ENCODE data around the gene PKD2.

The PKD2 gene

DNA sequence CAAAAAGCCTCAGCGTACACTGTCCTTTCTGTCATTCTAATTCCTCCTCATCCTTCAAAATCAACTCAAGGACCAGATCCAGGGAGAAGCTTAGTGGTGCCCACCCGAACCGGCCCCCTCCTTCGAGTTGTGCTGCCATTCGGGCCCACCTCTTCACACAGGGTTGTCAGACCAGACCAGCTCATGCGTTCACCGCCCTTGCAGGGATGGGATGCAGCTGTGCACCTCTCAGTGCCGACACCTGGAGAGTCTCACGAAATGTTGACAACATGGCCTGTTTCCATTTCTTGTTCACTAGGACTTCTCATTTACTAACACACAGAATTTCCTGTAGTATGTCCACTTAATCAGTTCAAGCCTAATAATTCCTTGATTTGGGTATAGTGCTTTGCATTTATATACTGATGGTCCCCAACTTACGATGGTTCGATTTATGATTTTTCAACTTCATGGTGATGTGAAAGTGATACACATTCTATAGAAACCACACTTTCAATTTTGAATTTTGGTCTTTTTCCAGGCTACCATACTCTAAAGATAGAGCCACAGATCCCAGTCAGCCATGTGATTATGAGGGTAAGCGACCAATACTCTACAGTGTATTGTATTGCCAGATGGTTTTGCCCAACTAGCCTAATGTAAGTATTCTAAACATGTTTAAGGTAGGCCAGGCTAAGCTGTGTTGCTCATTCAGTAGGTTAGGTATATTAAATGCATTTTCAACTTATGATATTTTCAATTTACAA lies 23.3 kb downstream of the PKD2 start:
- no peak for TF ChIP-seq CTCF (IDR thresholded peaks at IDR 0.05)

DNA sequence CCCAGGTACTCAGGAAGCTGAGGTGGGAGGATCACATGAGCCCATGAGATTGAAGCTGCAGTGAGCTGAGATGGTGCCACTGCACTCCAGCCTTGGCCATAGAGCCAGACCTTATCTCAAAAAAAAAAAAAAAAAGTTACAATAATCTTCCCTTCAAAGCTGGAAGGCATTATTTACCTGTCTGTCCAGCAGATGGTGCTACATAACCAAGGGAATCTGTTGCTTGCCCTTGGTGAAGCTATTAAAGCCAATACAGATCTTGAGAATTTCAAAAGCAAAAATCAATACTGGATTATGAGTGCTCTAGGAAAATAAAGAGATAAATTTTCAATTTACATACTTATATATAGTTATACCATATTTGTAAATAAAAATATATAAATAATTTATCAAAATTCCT lies 25.9 kb downstream of the PKD2 start:
- TF ChIP-seq CTCF (IDR thresholded peaks at IDR 0.05): peak; percentile 73

GRCh38 chr4:88035292-88035691 lies 27.9 kb downstream of the PKD2 start:
- TF ChIP-seq CTCF (IDR thresholded peaks at IDR 0.05): no peak

GRCh38 chr4:88037447-88037846 lies 30.0 kb downstream of the PKD2 start:
- no peak for TF ChIP-seq CTCF (IDR thresholded peaks at IDR 0.05)

GRCh38 chr4:88037936-88038335 lies 30.5 kb downstream of the PKD2 start:
- TF ChIP-seq CTCF (IDR thresholded peaks at IDR 0.05): no peak

DNA sequence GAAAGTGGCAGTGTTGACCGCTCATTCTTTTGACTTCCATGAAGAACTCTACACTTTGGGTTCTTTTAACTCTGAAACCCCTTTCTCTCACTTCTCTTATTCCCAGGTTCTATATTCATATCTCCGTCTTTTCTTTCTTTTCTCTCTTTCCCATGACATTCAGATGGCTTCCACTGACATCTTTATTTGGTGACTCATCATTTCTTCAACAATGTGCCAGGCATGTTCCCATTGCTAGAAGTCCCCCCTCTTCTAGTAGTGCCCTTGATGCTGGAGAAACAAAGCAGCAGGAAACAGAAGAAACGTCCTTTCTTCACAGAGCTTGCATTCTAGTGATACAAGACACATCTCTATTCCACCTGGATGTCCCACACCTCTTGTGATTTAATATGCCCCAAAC lies 33.3 kb downstream of the PKD2 start:
- TF ChIP-seq CTCF (IDR thresholded peaks at IDR 0.05): no peak

- TF ChIP-seq CTCF (IDR thresholded peaks at IDR 0.05): no peak
Observed at GRCh38 chr4:88041626-88042025, 34.2 kb downstream of the PKD2 start.

DNA sequence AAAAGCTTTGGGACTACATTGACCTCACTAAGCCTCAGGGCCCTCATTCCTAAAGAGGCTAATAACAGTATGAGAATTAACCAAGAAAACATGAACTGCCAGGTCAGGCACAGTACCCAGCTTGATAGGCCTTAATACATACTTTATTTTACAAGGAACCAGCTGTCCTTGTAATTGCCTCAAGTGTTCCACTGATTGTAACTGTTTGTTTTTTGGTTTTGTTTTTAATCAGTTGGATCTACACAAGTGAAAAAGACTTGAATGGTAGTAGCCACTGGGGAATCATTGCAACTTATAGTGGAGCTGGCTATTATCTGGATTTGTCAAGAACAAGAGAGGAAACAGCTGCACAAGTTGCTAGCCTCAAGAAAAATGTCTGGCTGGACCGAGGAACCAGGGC lies 35.6 kb downstream of the PKD2 start:
- TF ChIP-seq CTCF (IDR thresholded peaks at IDR 0.05): no peak
